ENCODE results near the gene RAB9B.

GRCh38 chrX:103773445-103773844 lies 58.6 kb downstream of the RAB9B start:
- TF ChIP-seq, protein P1, sequence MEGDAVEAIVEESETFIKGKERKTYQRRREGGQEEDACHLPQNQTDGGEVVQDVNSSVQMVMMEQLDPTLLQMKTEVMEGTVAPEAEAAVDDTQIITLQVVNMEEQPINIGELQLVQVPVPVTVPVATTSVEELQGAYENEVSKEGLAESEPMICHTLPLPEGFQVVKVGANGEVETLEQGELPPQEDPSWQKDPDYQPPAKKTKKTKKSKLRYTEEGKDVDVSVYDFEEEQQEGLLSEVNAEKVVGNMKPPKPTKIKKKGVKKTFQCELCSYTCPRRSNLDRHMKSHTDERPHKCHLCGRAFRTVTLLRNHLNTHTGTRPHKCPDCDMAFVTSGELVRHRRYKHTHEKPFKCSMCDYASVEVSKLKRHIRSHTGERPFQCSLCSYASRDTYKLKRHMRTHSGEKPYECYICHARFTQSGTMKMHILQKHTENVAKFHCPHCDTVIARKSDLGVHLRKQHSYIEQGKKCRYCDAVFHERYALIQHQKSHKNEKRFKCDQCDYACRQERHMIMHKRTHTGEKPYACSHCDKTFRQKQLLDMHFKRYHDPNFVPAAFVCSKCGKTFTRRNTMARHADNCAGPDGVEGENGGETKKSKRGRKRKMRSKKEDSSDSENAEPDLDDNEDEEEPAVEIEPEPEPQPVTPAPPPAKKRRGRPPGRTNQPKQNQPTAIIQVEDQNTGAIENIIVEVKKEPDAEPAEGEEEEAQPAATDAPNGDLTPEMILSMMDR (conservative IDR thresholded peaks at IDR 0.05 in 1 of 2, IDR thresholded peaks at IDR 0.05 in 1 of 2; ENCODE audit: low read depth in 1 of 2, low read length in 2 of 2) = no peak
- no peak for TF ChIP-seq EZH2 (IDR thresholded peaks at IDR 0.05; ENCODE audit: low read length, missing control alignments)
